Measurements from ENCODE around the gene RFTN1. TPM values are rescaled to one million over a fixed set of nuclear protein-coding genes. Genes with fewer than 3 reads are reported as not detected.

RFTN1 gene
- polyA plus RNA-seq, 2 of the 4 experiments (the other 2 are of a cell fraction) = 1.8 to 3.7 TPM

DNA sequence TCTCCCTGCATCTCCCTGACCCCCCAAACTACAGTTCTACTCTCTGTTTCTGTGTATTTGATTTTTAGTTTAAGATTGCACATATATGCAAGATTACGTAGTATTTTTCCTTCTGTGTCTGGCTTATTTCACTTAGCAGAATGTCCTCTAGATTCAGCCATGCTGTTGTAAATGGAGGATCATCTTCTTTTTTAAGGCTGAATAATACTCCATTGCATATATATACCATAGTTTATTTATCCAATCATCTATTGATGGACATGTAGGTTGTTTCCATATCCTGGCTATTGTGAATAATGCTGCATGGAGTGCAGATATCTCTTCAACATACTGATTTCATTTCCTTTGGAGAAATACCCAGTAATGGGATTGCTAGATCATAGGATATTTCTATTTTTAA lies 70.8 kb downstream of the RFTN1 start:
- ATAC-seq (no peak), FAIRE-seq (no peak), DNase-seq (ENCODE audit: low read depth in 1 of 2, low spot score in 1 of 2) (no peak)
- POLR2A ChIA-PET = no interaction called here
- CTCF ChIA-PET = no interaction called here
- WGBS (ENCODE audit: missing lambda C conversion rate) = 88% methylated on average over 1 of the region's 1 CpG
- Histone ChIP-seq H3K4me2 (no peak overlapping the region), H3K4me1 (no peaks in the 10 kb centered on the region), H3K4me3 (no peak overlapping the region), H3K27ac (no peak overlapping the region), H3K9me3 (no peaks in the 10 kb centered on the region)
- TF ChIP-seq POLR2A (IDR thresholded peaks at IDR 0.05; ENCODE audit: low read length) (no peak), MYC (IDR thresholded peaks at IDR 0.05; ENCODE audit: borderline replicate concordance, low read length) (no peak), ZC3H11A (IDR thresholded peaks at IDR 0.05) (no peak), TFCP2L1 (CRISPR knock-in tag; IDR thresholded peaks at IDR 0.05) (no peak), ESRRA (IDR thresholded peaks at IDR 0.05; ENCODE audit: borderline replicate concordance, low read length) (no peak), JUNB (IDR thresholded peaks at IDR 0.05) (no peak), SMC3 (IDR thresholded peaks at IDR 0.05) (no peak), EHF (CRISPR knock-in tag; IDR thresholded peaks at IDR 0.05) (no peak), CHD4 (IDR thresholded peaks at IDR 0.05; ENCODE audit: borderline replicate concordance) (no peak), NFE2L2 (conservative IDR thresholded peaks at IDR 0.05; ENCODE audit: low read length) (no peak), KDM5A (IDR thresholded peaks at IDR 0.05) (no peak), E2F6 (IDR thresholded peaks at IDR 0.05; ENCODE audit: borderline replicate concordance, low read depth) (no peak), RCOR1 (IDR thresholded peaks at IDR 0.05; ENCODE audit: low read depth, low read length) (no peak), HOXA7 (CRISPR knock-in tag; IDR thresholded peaks at IDR 0.05) (no peak), BCL3 (IDR thresholded peaks at IDR 0.05) (no peak), PHF8 (IDR thresholded peaks at IDR 0.05; ENCODE audit: borderline replicate concordance, low read depth) (no peak), MAFK (IDR thresholded peaks at IDR 0.05; ENCODE audit: partially characterized antibody) (no peak)
- TF ChIP-seq, protein P1, sequence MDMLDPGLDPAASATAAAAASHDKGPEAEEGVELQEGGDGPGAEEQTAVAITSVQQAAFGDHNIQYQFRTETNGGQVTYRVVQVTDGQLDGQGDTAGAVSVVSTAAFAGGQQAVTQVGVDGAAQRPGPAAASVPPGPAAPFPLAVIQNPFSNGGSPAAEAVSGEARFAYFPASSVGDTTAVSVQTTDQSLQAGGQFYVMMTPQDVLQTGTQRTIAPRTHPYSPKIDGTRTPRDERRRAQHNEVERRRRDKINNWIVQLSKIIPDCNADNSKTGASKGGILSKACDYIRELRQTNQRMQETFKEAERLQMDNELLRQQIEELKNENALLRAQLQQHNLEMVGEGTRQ (IDR thresholded peaks at IDR 0.05) = no peak
- TF ChIP-seq, protein P2, sequence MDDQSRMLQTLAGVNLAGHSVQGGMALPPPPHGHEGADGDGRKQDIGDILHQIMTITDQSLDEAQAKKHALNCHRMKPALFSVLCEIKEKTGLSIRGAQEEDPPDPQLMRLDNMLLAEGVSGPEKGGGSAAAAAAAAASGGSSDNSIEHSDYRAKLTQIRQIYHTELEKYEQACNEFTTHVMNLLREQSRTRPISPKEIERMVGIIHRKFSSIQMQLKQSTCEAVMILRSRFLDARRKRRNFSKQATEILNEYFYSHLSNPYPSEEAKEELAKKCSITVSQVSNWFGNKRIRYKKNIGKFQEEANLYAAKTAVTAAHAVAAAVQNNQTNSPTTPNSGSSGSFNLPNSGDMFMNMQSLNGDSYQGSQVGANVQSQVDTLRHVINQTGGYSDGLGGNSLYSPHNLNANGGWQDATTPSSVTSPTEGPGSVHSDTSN (IDR thresholded peaks at IDR 0.05) = no peak
- TF ChIP-seq, protein P3, sequence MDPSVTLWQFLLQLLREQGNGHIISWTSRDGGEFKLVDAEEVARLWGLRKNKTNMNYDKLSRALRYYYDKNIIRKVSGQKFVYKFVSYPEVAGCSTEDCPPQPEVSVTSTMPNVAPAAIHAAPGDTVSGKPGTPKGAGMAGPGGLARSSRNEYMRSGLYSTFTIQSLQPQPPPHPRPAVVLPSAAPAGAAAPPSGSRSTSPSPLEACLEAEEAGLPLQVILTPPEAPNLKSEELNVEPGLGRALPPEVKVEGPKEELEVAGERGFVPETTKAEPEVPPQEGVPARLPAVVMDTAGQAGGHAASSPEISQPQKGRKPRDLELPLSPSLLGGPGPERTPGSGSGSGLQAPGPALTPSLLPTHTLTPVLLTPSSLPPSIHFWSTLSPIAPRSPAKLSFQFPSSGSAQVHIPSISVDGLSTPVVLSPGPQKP (IDR thresholded peaks at IDR 0.05; ENCODE audit: low read depth, low read length) = no peak

- TF ChIP-seq, protein P2 (IDR thresholded peaks at IDR 0.05) = no peak
- TF ChIP-seq MYC (IDR thresholded peaks at IDR 0.05; ENCODE audit: borderline replicate concordance, low read length) = no peak
- no peak for TF ChIP-seq FOXS1 (CRISPR knock-in tag; IDR thresholded peaks at IDR 0.05)
- no peak for TF ChIP-seq POLR2AphosphoS2 (conservative IDR thresholded peaks at IDR 0.05; ENCODE audit: low read length)
- TF ChIP-seq ZFP36 (IDR thresholded peaks at IDR 0.05; ENCODE audit: borderline replicate concordance, partially characterized antibody) = no peak
- TF ChIP-seq HMGXB4 (CRISPR knock-in tag; IDR thresholded peaks at IDR 0.05; ENCODE audit: borderline replicate concordance) = no peak
- TF ChIP-seq, protein P3 (IDR thresholded peaks at IDR 0.05; ENCODE audit: low read depth, low read length) = no peak
- TF ChIP-seq ZC3H11A (IDR thresholded peaks at IDR 0.05) = no peak
- TF ChIP-seq TP53 (CRISPR knock-in tag; IDR thresholded peaks at IDR 0.05) = no peak
- TF ChIP-seq EHF (CRISPR knock-in tag; IDR thresholded peaks at IDR 0.05) = no peak
- no peak for TF ChIP-seq RARB (CRISPR knock-in tag; IDR thresholded peaks at IDR 0.05)
- no peak for TF ChIP-seq SMC3 (IDR thresholded peaks at IDR 0.05)
- no peak for TF ChIP-seq NFE2L2 (conservative IDR thresholded peaks at IDR 0.05; ENCODE audit: low read length)
- TF ChIP-seq MAZ (IDR thresholded peaks at IDR 0.05; ENCODE audit: borderline replicate concordance, low read depth, low read length) = no peak
- no peak for TF ChIP-seq HDAC2 (IDR thresholded peaks at IDR 0.05)
- no peak overlapping the region for H3K27ac ChIP-seq
These were observed 72.1 kb downstream of the RFTN1 start for GRCh38 chr3:16441371-16441875.

More at GRCh38 chr3:16441371-16441875, 72.1 kb downstream of the RFTN1 start:
- H3K9me3 ChIP-seq = no peaks in the 10 kb centered on the region
- FAIRE-seq (no peak), DNase-seq (ENCODE audit: low read depth in 1 of 2, low spot score in 1 of 2) (no peak), ATAC-seq (no peak)
- H3K4me3 ChIP-seq = no peak overlapping the region
- no peak overlapping the region for H3K4me2 ChIP-seq
- 56% methylated on average over 5 of the region's 5 CpGs for WGBS (ENCODE audit: missing lambda C conversion rate)
- H3K4me1 ChIP-seq = no peaks in the 10 kb centered on the region
- ChIA-PET POLR2A (no interaction called here), CTCF (no interaction called here)
